Pancreas (tissue), 10 donors: ENCODE data around the gene GAB2. TPM values are rescaled to one million over a fixed set of nuclear protein-coding genes. Genes with fewer than 3 reads are reported as not detected.

Experiments
- ATAC-seq, 4 donors: fragments of 200-7000 bp; cut with Tn5 transposase; one replicate each; pipeline versions ENCODE4 v1.8.0 to v1.9.1; 2020; ENCODE audit warnings: mild to moderate bottlenecking in 4 of 4, moderate library complexity in 4 of 4
- DNase-seq, 6 donors: peaks; one replicate each; pipeline ENCODE4 v3.0.0-alpha.2; 2020
- FAIRE-seq: peaks from 2 replicates; lab custom pipeline; 2012; peaks lifted over from hg19 to GRCh38; lab: Jason Lieb, UNC
- H3K27ac ChIP-seq, 4 donors: fragments of 200-600 bp; sonication (generic); 1 replicate in 3 of 4; 2 replicates in 1 of 4; pipeline versions ENCODE4 v1.5.0 to v1.8.0; 2020
- H3K27me3 ChIP-seq, 4 donors: fragments of 200-600 bp; one replicate each; pipeline ENCODE4 v1.8.0; 2021
- H3K36me3 ChIP-seq, 3 donors: fragments of 200-600 bp; sonication (generic) in 1 of 3; one replicate each; pipeline versions ENCODE4 v1.5.0 to v1.8.0; 2020 to 2021
- H3K4me1 ChIP-seq, 3 donors: fragments of 200-600 bp; one replicate each; pipeline ENCODE4 v1.8.0; 2021
- H3K4me3 ChIP-seq, 4 donors: fragments of 200-600 bp; sonication (generic) in 2 of 4; one replicate each; pipeline versions ENCODE4 v1.5.0 to v1.8.0; 2020 to 2021
- H3K9me3 ChIP-seq, 4 donors: fragments of 200-600 bp; one replicate each; pipeline ENCODE4 v1.8.0; 2021
- WGBS, 2 donors: extraction: QIAGEN DNeasy Blood & Tissue Kit; methylation state at CpG; one replicate each; pipeline ENCODE4 v1.1.7; 2013; 5-methylcytosine and 5-hydroxymethylcytosine counted together
- intact Hi-C, 3 donors: fragments of 100-400 bp; cut with DNase I; formaldehyde crosslinking; loops; one replicate each; pipeline versions ENCODE4 v1.11.1 to v1.14.2; 2022
- polyA plus RNA-seq, 2 donors: library from polyadenylated mRNA; stranded (reverse); fragments of 200-250 nt; gene quantifications; one replicate each; pipeline ENCODE4 v1.2.3, GENCODE V29; 2013
- total RNA-seq, 6 donors: library from RNA; stranded (reverse); fragmentation: NEBNext Ultra II Directional in 4 of 6; extraction: Animal tissue kit (Norgen Biotek cat#: 25700) in 4 of 6; gene quantifications; one replicate each; pipeline versions ENCODE4 v1.2.1 to v1.2.4, GENCODE V29; 2021 to 2023
- TF ChIP-seq, protein P1 (sequence below), 4 donors: fragments of 200-600 bp; sonication (generic) in 3 of 4; IDR thresholded peaks; one replicate each; pipeline versions ENCODE4 v1.5.0 to v1.8.0; 2021; ENCODE audit warnings: antibody characterized with exemption in 4 of 4
- donor health status: healthy with polysubstance abuse.
- donor health status: DM: no; HTN: no; CAD: no; lungs with moderate emphysema.
- donor health status: DM: no; HTN: no; CAD: no.
- donor health status: control.
- donor health status: control.
- donor health status: Bipolar disorder and iron deficiency.
- donor health status: DM: yes; HTN: yes; CAD: no.
- donor health status: DM: no; HTN: no; CAD: no.
- donor health status: DM: no; HTN: no; CAD: no.
- donor health status: DM: yes; HTN: yes; CAD: no.

Gene GAB2
- total and polyA plus RNA-seq, 8 donors, result 3.1 to 17.8 (median 9.4) TPM

DNA sequence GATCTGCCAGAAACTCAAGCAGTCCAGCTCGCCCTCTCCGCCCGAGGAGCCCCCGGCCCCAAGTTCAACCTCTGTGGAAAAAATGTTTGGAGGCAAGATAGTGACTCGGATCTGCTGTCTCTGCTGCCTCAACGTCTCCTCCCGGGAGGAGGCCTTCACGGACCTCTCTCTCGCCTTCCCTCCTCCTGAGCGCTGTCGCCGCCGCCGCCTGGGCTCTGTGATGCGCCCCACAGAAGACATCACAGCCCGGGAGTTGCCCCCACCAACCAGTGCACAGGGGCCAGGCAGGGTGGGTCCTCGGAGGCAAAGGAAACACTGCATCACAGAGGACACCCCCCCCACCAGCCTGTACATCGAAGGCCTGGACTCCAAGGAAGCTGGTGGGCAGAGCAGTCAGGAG, 208.1 kb downstream of the GAB2 start:
- TF ChIP-seq, protein P1, sequence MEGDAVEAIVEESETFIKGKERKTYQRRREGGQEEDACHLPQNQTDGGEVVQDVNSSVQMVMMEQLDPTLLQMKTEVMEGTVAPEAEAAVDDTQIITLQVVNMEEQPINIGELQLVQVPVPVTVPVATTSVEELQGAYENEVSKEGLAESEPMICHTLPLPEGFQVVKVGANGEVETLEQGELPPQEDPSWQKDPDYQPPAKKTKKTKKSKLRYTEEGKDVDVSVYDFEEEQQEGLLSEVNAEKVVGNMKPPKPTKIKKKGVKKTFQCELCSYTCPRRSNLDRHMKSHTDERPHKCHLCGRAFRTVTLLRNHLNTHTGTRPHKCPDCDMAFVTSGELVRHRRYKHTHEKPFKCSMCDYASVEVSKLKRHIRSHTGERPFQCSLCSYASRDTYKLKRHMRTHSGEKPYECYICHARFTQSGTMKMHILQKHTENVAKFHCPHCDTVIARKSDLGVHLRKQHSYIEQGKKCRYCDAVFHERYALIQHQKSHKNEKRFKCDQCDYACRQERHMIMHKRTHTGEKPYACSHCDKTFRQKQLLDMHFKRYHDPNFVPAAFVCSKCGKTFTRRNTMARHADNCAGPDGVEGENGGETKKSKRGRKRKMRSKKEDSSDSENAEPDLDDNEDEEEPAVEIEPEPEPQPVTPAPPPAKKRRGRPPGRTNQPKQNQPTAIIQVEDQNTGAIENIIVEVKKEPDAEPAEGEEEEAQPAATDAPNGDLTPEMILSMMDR (IDR thresholded peaks at IDR 0.05), result no peak
- H3K27me3 ChIP-seq, result no peaks in the 10 kb centered on the region
- peaks cover 0 to 8% (median 4%) of the 10 kb centered on the region in 3 donors for H3K36me3 ChIP-seq
- intact Hi-C loops, result no loop called here
- H3K4me3 ChIP-seq, result no peak overlapping the region
- H3K27ac ChIP-seq, result no peak overlapping the region
- H3K4me1 ChIP-seq, result no peaks in the 10 kb centered on the region
- DNase-seq (peak in 1 of 6 donors; percentile 38), ATAC-seq (no peak), FAIRE-seq (no peak)
- WGBS, 2 donors, result 92 to 94% methylated on average over 18 of the region's 18 CpGs
- no peaks in the 10 kb centered on the region for H3K9me3 ChIP-seq

DNA sequence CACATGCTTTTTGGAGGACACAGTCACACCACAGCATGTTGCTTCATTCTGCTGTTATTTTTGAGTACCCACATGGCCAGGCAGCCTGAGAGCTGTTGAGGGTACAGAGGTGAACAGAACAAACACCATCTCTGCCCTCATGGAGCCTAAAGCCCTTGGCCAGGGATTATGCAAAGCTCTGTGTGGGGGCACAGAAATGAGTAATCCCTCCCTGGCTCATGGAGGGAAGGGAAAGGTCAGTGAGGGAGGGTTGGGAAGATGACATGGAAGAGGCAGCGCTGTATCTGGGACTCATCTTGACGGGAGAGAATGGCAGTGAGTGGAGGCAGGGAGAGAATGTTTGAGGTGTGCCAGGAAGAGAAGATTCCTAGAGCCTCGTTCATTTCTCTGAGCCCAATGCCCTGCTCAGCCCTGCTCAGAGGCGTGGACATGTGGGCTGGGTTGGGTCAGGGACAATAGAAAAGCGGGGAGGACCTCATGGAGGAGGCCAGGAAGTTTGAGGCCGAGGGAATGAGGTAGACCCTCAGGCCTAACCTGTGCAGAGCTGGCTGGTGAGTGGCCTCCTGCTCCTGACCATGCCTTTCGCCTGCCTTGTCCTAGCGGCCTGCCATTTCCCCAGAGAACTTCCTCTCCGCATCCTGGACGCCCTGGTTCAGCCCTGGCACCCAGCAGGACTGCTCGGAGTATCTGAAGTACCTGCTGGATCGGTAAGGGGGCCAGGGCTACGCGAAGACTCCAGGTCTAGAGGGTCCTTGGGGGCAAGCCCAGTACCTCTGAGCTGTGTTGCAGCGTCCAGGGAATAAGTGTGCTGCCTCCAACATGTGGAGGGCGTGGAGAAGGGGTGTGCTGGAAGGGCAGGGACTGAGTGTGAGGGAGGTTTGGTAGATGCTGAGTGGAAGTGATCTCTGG, 209.1 kb downstream of the GAB2 start:
- peak in 1 of 6 donors; percentile 31 for DNase-seq
- 92 to 93% methylated on average over 16 of the region's 16 CpGs for WGBS, 2 donors
- H3K36me3 ChIP-seq, result peaks cover 0 to 8% (median 4%) of the 10 kb centered on the region in 3 donors
- H3K27me3 ChIP-seq, result no peaks in the 10 kb centered on the region
- intact Hi-C loops, result no loop called here
- H3K27ac ChIP-seq, result no peak overlapping the region
- no peak for FAIRE-seq
- no peak overlapping the region for H3K4me3 ChIP-seq
- no peaks in the 10 kb centered on the region for H3K9me3 ChIP-seq
- no peaks in the 10 kb centered on the region for H3K4me1 ChIP-seq
- TF ChIP-seq, protein P1 (IDR thresholded peaks at IDR 0.05), result no peak
- ATAC-seq, result peak in 1 of 4 donors; percentile 39

- ATAC-seq, result no peak
- H3K4me3 ChIP-seq, result no peak overlapping the region
- no peaks in the 10 kb centered on the region for H3K9me3 ChIP-seq
- no peaks in the 10 kb centered on the region for H3K4me1 ChIP-seq
- DNase-seq, result peak in 1 of 6 donors; percentile 33
- 85 to 86% methylated on average over 11 of the region's 11 CpGs for WGBS, 2 donors
- H3K27ac ChIP-seq, result no peak overlapping the region
- TF ChIP-seq, protein P1 (IDR thresholded peaks at IDR 0.05), result no peak
- intact Hi-C loops, result no loop called here
- FAIRE-seq, result no peak
- no peaks in the 10 kb centered on the region for H3K27me3 ChIP-seq
- H3K36me3 ChIP-seq, result peaks cover 0 to 8% (median 4%) of the 10 kb centered on the region in 3 donors
Observed at GRCh38 chr11:78207532-78208256, 209.9 kb downstream of the GAB2 start.

DNA sequence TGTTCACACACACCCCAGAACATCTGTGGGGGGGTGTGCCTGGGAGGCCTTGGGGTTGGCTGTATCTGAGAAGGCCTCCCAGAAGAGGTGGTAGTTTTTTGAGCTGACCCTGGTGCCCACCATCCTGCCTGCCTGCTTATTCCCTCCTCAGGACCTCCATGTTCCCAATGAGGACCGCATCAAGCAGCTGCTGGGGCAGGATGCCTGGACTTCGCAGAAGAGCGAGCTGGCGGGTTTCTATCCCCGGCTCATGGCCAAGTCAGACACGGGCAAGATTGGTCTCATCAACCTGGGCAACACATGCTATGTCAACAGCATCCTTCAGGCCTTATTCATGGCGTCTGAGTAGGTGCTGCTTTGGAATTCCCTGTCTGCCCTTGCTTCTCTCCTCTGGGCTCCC, 211.9 kb downstream of the GAB2 start:
- 92 to 93% methylated on average over 7 of the region's 7 CpGs for WGBS, 2 donors
- Histone ChIP-seq H3K36me3 (peaks cover 0 to 13% (median 4%) of the 10 kb centered on the region in 3 donors), H3K9me3 (no peaks in the 10 kb centered on the region), H3K4me3 (no peak overlapping the region), H3K27ac (no peak overlapping the region), H3K27me3 (no peaks in the 10 kb centered on the region), H3K4me1 (no peaks in the 10 kb centered on the region)
- FAIRE-seq (no peak), ATAC-seq (no peak), DNase-seq (no peak)
- intact Hi-C loops, result no loop called here
- TF ChIP-seq, protein P1 (IDR thresholded peaks at IDR 0.05), result no peak
